Left hindlimb (tissue), 1 donor: ENCODE data around the gene RGS17.
A peak's percentile ranks its signal among the peaks of the same experiment; 100 is the strongest.
"Not testable (repeated sequence)": the region's sequence is repeated elsewhere in the genome, so short reads cannot be mapped to it uniquely, and the experiment has no call there.

ENCODE experiments used
- DNase-seq: peaks from one replicate; pipeline ENCODE4 v3.0.0-alpha.2; 2018

Gene RGS17

GRCh38 chr6:152982904-152983636, 148.0 kb downstream of the RGS17 start, which contains the start of gene FBXO5:
FBXO5 (minus strand) TSS chr6:152983041; CDS start chr6:152982959, 82 bp downstream.
- DNase-seq = peak; percentile 99

GRCh38 chr6:152981989-152982903, 148.8 kb downstream of the RGS17 start:
- DNase-seq = peak; percentile 48

- no peak for DNase-seq
Measured at GRCh38 chr6:152981219-152981618, 149.9 kb downstream of the RGS17 start.

GRCh38 chr6:152980656-152981055, 150.4 kb downstream of the RGS17 start:
- no peak for DNase-seq

- DNase-seq = no peak
Measured at GRCh38 chr6:152979116-152979515, 152.0 kb downstream of the RGS17 start.

GRCh38 chr6:152978058-152978457, 153.0 kb downstream of the RGS17 start:
- DNase-seq = no peak

GRCh38 chr6:152977556-152977955, 153.5 kb downstream of the RGS17 start:
- no peak for DNase-seq

- DNase-seq = no peak
Measured at GRCh38 chr6:152976749-152977148, 154.3 kb downstream of the RGS17 start.

GRCh38 chr6:152975204-152975915, 155.7 kb downstream of the RGS17 start:
- DNase-seq = no peak

- DNase-seq = no peak
Measured at GRCh38 chr6:152973916-152974315, 157.2 kb downstream of the RGS17 start.

GRCh38 chr6:152969688-152970418, 161.2 kb downstream of the RGS17 start:
- no peak for DNase-seq

GRCh38 chr6:152966168-152966894, 164.8 kb downstream of the RGS17 start:
- not testable (repeated sequence) for DNase-seq

- DNase-seq = no peak
Measured at GRCh38 chr6:152959333-152959732, 171.7 kb downstream of the RGS17 start.

GRCh38 chr6:152957796-152958195, 173.3 kb downstream of the RGS17 start:
- no peak for DNase-seq
